OCI-LY1 (cell line): ENCODE results near the gene FRMD4A.

ENCODE experiments used
- H2AFZ ChIP-seq: fragments of 200-600 bp; sonication (generic), shearing (Covaris generic); 2 replicates; pipeline ENCODE4 v1.6.0; 2014; ENCODE audit warnings: antibody characterized with exemption, mild to moderate bottlenecking, low read length
- H3F3A ChIP-seq: fragments of 200-600 bp; sonication (generic), shearing (Covaris generic); 2 replicates; pipeline ENCODE4 v1.6.0; 2014; ENCODE audit warnings: mild to moderate bottlenecking, antibody characterized with exemption, low read length, moderate library complexity; ENCODE audit not compliant: insufficient read depth
- H3K27ac ChIP-seq: fragments of 200-600 bp; sonication (generic); 2 replicates; pipeline ENCODE4 v1.5.1; 2014; ENCODE audit warnings: low read length, mixed run types, mild to moderate bottlenecking, low read depth; ENCODE audit not compliant: poor library complexity, severe bottlenecking
- H3K27me3 ChIP-seq: fragments of 200-600 bp; sonication (generic); 2 replicates; pipeline ENCODE4 v1.6.0; 2014; ENCODE audit warnings: antibody characterized with exemption, mild to moderate bottlenecking, low read length, moderate library complexity; ENCODE audit not compliant: insufficient read depth
- H3K36me3 ChIP-seq: fragments of 200-600 bp; sonication (generic); 2 replicates; pipeline ENCODE4 v1.6.1; 2014; ENCODE audit warnings: mild to moderate bottlenecking, antibody characterized with exemption, low read length, moderate library complexity, mixed read lengths; ENCODE audit not compliant: insufficient read depth
- H3K4me1 ChIP-seq: fragments of 200-600 bp; sonication (generic); 2 replicates; pipeline ENCODE4 v1.5.1; 2014; ENCODE audit warnings: mild to moderate bottlenecking, low read length, moderate library complexity; ENCODE audit not compliant: insufficient read depth, severe bottlenecking
- H3K4me2 ChIP-seq: fragments of 200-600 bp; sonication (generic), shearing (Covaris generic); 2 replicates; pipeline ENCODE4 v1.6.1; 2014; ENCODE audit warnings: low read length
- H3K4me3 ChIP-seq: fragments of 200-600 bp; sonication (generic); 2 replicates; pipeline ENCODE4 v1.5.1; 2014; ENCODE audit warnings: low read length, low read depth, mild to moderate bottlenecking, mixed read lengths; ENCODE audit not compliant: poor library complexity, severe bottlenecking
- H3K79me2 ChIP-seq: fragments of 200-600 bp; shearing (Covaris generic); 2 replicates; pipeline ENCODE4 v1.6.1; 2016; ENCODE audit warnings: mixed run types, low read length, mixed read lengths; ENCODE audit not compliant: insufficient read depth
- H3K9ac ChIP-seq: fragments of 200-600 bp; sonication (generic), shearing (Covaris generic); 2 replicates; pipeline ENCODE4 v1.6.1; 2014; ENCODE audit warnings: mild to moderate bottlenecking, low read length, mixed read lengths
- H3K9me2 ChIP-seq: fragments of 200-600 bp; sonication (generic), shearing (Covaris generic); 2 replicates; pipeline ENCODE4 v1.6.1; 2014; ENCODE audit warnings: low read depth, mild to moderate bottlenecking, low read length, mixed read lengths
- H3K9me3 ChIP-seq: fragments of 200-600 bp; shearing (Covaris generic); 2 replicates; pipeline ENCODE4 v1.6.1; 2014; ENCODE audit warnings: low read length, mixed read lengths
- H4K20me1 ChIP-seq: fragments of 200-600 bp; sonication (generic), shearing (Covaris generic); 2 replicates; pipeline ENCODE4 v1.6.0; 2016; ENCODE audit warnings: mild to moderate bottlenecking, low read length; ENCODE audit not compliant: insufficient read depth
- CTCF ChIP-seq: fragments of 200-600 bp; sonication (generic), shearing (Covaris generic); IDR thresholded peaks from 2 replicates; pipeline ENCODE4 v1.5.1; 2017; ENCODE audit warnings: mild to moderate bottlenecking, antibody characterized with exemption, low read length, moderate library complexity, mixed read lengths
- EZH2 ChIP-seq: fragments of 200-600 bp; sonication (generic), shearing (Covaris generic); IDR thresholded peaks from 2 replicates; pipeline ENCODE4 v1.8.0; 2017; ENCODE audit warnings: borderline replicate concordance, mixed run types, mild to moderate bottlenecking, antibody characterized with exemption, low read length, moderate library complexity, mixed read lengths

Gene FRMD4A

GRCh38 chr10:13729586-13730305, 601.0 kb downstream of the FRMD4A start:
- Histone ChIP-seq H3K9ac (no peak overlapping the region), H3K9me2 (no peaks in the 10 kb centered on the region), H2AFZ (no peak overlapping the region), H3K79me2 (no peaks in the 10 kb centered on the region), H3F3A (no peaks in the 10 kb centered on the region), H4K20me1 (no peaks in the 10 kb centered on the region), H3K27ac (no peak overlapping the region), H3K27me3 (no peaks in the 10 kb centered on the region), H3K9me3 (no peaks in the 10 kb centered on the region), H3K4me1 (no peaks in the 10 kb centered on the region), H3K4me2 (no peak overlapping the region), H3K36me3 (no peaks in the 10 kb centered on the region), H3K4me3 (no peak overlapping the region)
- TF ChIP-seq CTCF, result no peak
- no peak for TF ChIP-seq EZH2

GRCh38 chr10:13728898-13729535, 601.7 kb downstream of the FRMD4A start:
- no peaks in the 10 kb centered on the region for H3K36me3 ChIP-seq
- H2AFZ ChIP-seq, result no peak overlapping the region
- no peaks in the 10 kb centered on the region for H3K79me2 ChIP-seq
- H3K9ac ChIP-seq, result no peak overlapping the region
- no peak overlapping the region for H3K4me3 ChIP-seq
- no peaks in the 10 kb centered on the region for H3K27me3 ChIP-seq
- H3K4me1 ChIP-seq, result no peaks in the 10 kb centered on the region
- H3K4me2 ChIP-seq, result no peak overlapping the region
- H3F3A ChIP-seq, result no peaks in the 10 kb centered on the region
- H3K9me3 ChIP-seq, result no peaks in the 10 kb centered on the region
- H3K9me2 ChIP-seq, result no peaks in the 10 kb centered on the region
- H4K20me1 ChIP-seq, result no peaks in the 10 kb centered on the region
- H3K27ac ChIP-seq, result no peak overlapping the region
- TF ChIP-seq EZH2, result no peak
- TF ChIP-seq CTCF, result no peak

- Histone ChIP-seq H3F3A (no peaks in the 10 kb centered on the region), H3K9ac (no peak overlapping the region)
Observed at GRCh38 chr10:13725594-13725993, 605.1 kb downstream of the FRMD4A start.

More at GRCh38 chr10:13725594-13725993, 605.1 kb downstream of the FRMD4A start:
- Histone ChIP-seq H3K36me3 (no peaks in the 10 kb centered on the region), H3K4me3 (no peak overlapping the region), H3K4me2 (no peak overlapping the region), H3K27me3 (no peaks in the 10 kb centered on the region), H3K79me2 (no peaks in the 10 kb centered on the region), H3K4me1 (no peaks in the 10 kb centered on the region), H3K9me2 (no peaks in the 10 kb centered on the region), H4K20me1 (no peaks in the 10 kb centered on the region), H2AFZ (no peak overlapping the region), H3K9me3 (no peaks in the 10 kb centered on the region), H3K27ac (no peak overlapping the region)
- no peak for TF ChIP-seq CTCF
- TF ChIP-seq EZH2, result no peak
